VCaP (cell line): ENCODE results near the gene FADD.

Experiments used
- H3K27ac ChIP-seq: fragments of 450-650 bp; 2 replicates; pipeline ENCODE4 v1.5.1; 2017
- CTCF ChIP-seq: fragments of 450-650 bp; conservative IDR thresholded peaks from 2 replicates; pipeline ENCODE4 v1.5.1; 2017; ENCODE audit warnings: mild to moderate bottlenecking, moderate library complexity

Gene FADD

GRCh38 chr11:70183032-70183431, 20.1 kb upstream of the FADD start:
- peak overlapping the region; percentile 47 for H3K27ac ChIP-seq
- no peak for TF ChIP-seq CTCF

- H3K27ac ChIP-seq: peak overlapping the region; percentile 47
- TF ChIP-seq CTCF: peak; percentile 42
Measured at GRCh38 chr11:70183483-70184176, 19.5 kb upstream of the FADD start.

GRCh38 chr11:70184396-70184795, 18.7 kb upstream of the FADD start:
- TF ChIP-seq CTCF: no peak
- peak overlapping the region; percentile 47; the same call in 1 of the 2 replicates for H3K27ac ChIP-seq

GRCh38 chr11:70185348-70186055, 17.6 kb upstream of the FADD start:
- no peak overlapping the region for H3K27ac ChIP-seq
- TF ChIP-seq CTCF: no peak

- no peak for TF ChIP-seq CTCF
- H3K27ac ChIP-seq: no peak overlapping the region
Measured at GRCh38 chr11:70186420-70186819, 16.7 kb upstream of the FADD start.

GRCh38 chr11:70186936-70187335, 16.2 kb upstream of the FADD start:
- TF ChIP-seq CTCF: no peak

GRCh38 chr11:70187771-70188170, 15.3 kb upstream of the FADD start:
- H3K27ac ChIP-seq: no peak overlapping the region
- no peak for TF ChIP-seq CTCF

More at GRCh38 chr11:70186936-70187335, 16.2 kb upstream of the FADD start:
- H3K27ac ChIP-seq: no peak overlapping the region
